IPS-18c (cell line): ENCODE data around the gene TKT.

Source experiments
- H3K4me3 ChIP-seq: 2 replicates; pipeline ENCODE4 v1.7.0; 2013; ENCODE audit warnings: low read depth, mild to moderate bottlenecking, low read length, moderate library complexity; ENCODE audit not compliant: insufficient read depth
- H3K9me3 ChIP-seq: one replicate; pipeline ENCODE4 v1.6.1; 2013; ENCODE audit warnings: mild to moderate bottlenecking, low read length, moderate library complexity; ENCODE audit not compliant: control insufficient read depth, insufficient read depth

TKT gene

GRCh38 chr3:53248161-53248560 lies 7.7 kb downstream of the TKT start:
- peaks cover 2% of the 10 kb centered on the region for H3K9me3 ChIP-seq
- no peak overlapping the region for H3K4me3 ChIP-seq

GRCh38 chr3:53247619-53248018 lies 8.2 kb downstream of the TKT start:
- peaks cover 2% of the 10 kb centered on the region for H3K9me3 ChIP-seq
- H3K4me3 ChIP-seq: no peak overlapping the region

- peaks cover 2% of the 10 kb centered on the region for H3K9me3 ChIP-seq
- no peak overlapping the region for H3K4me3 ChIP-seq
Observed at GRCh38 chr3:53244271-53244670, 11.6 kb downstream of the TKT start.

- no peak overlapping the region; the same call in 1 of the 2 replicates for H3K4me3 ChIP-seq
Observed at GRCh38 chr3:53243785-53244184, 12.0 kb downstream of the TKT start.

GRCh38 chr3:53243165-53243564 lies 12.7 kb downstream of the TKT start:
- Histone ChIP-seq H3K4me3 (no peak overlapping the region), H3K9me3 (peaks cover 2% of the 10 kb centered on the region)

More at GRCh38 chr3:53243785-53244184, 12.0 kb downstream of the TKT start:
- peaks cover 2% of the 10 kb centered on the region for H3K9me3 ChIP-seq

GRCh38 chr3:53242642-53243041 lies 13.2 kb downstream of the TKT start:
- H3K9me3 ChIP-seq: peaks cover 2% of the 10 kb centered on the region
- no peak overlapping the region for H3K4me3 ChIP-seq

GRCh38 chr3:53242155-53242554 lies 13.7 kb downstream of the TKT start:
- Histone ChIP-seq H3K4me3 (no peak overlapping the region), H3K9me3 (peaks cover 2% of the 10 kb centered on the region)

GRCh38 chr3:53240989-53241972 lies 14.5 kb downstream of the TKT start:
- no peak overlapping the region for H3K4me3 ChIP-seq
- peaks cover 2% of the 10 kb centered on the region for H3K9me3 ChIP-seq

GRCh38 chr3:53239800-53240199 lies 16.0 kb downstream of the TKT start:
- H3K4me3 ChIP-seq: no peak overlapping the region
- H3K9me3 ChIP-seq: peaks cover 2% of the 10 kb centered on the region

- no peak overlapping the region for H3K4me3 ChIP-seq
- H3K9me3 ChIP-seq: no peaks in the 10 kb centered on the region
Observed at GRCh38 chr3:53238886-53239285, 16.9 kb downstream of the TKT start.

GRCh38 chr3:53238051-53238850 lies 17.6 kb downstream of the TKT start:
- no peaks in the 10 kb centered on the region for H3K9me3 ChIP-seq
- no peak overlapping the region for H3K4me3 ChIP-seq

- H3K9me3 ChIP-seq: no peaks in the 10 kb centered on the region
Observed at GRCh38 chr3:53236112-53236841, 19.5 kb downstream of the TKT start.

GRCh38 chr3:53235545-53235944 lies 20.3 kb downstream of the TKT start:
- Histone ChIP-seq H3K4me3 (no peak overlapping the region), H3K9me3 (no peaks in the 10 kb centered on the region)

More at GRCh38 chr3:53236112-53236841, 19.5 kb downstream of the TKT start:
- H3K4me3 ChIP-seq: no peak overlapping the region

GRCh38 chr3:53234841-53235232 lies 21.0 kb downstream of the TKT start:
- no peak overlapping the region for H3K4me3 ChIP-seq
- H3K9me3 ChIP-seq: no peaks in the 10 kb centered on the region

- Histone ChIP-seq H3K4me3 (no peak overlapping the region), H3K9me3 (no peaks in the 10 kb centered on the region)
Observed at GRCh38 chr3:53234130-53234840, 21.5 kb downstream of the TKT start.

GRCh38 chr3:53232641-53233377 lies 23.0 kb downstream of the TKT start:
- H3K9me3 ChIP-seq: no peaks in the 10 kb centered on the region

More at GRCh38 chr3:53232641-53233377, 23.0 kb downstream of the TKT start:
- no peak overlapping the region for H3K4me3 ChIP-seq
